HG03159 (cell line): Measurements from ENCODE around the gene NELL2.
"Not testable (repeated sequence)": the region's sequence is repeated elsewhere in the genome, so short reads cannot be mapped to it uniquely, and the experiment has no call there.

Experiments used
- ATAC-seq: cut with Tn5 transposase; IDR thresholded peaks from one replicate; pipeline ENCODE4 v1.9.1; 2021; ENCODE audit warnings: mild to moderate bottlenecking, moderate library complexity; ENCODE audit not compliant: unreplicated experiment

The NELL2 gene

GRCh38 chr12:44875954-44876543 lies at the start of gene NELL2:
Gene NELL2 (minus strand): TSS chr12:44876315. CDS start chr12:44875869, 446 bp downstream.
- ATAC-seq: peak; percentile 68

GRCh38 chr12:44921736-44922135 lies 45.6 kb upstream of the NELL2 start:
- ATAC-seq: no peak

GRCh38 chr12:44917141-44917540 lies 41.0 kb upstream of the NELL2 start:
- no peak for ATAC-seq

GRCh38 chr12:44915958-44916357 lies 39.8 kb upstream of the NELL2 start:
- no peak for ATAC-seq

- ATAC-seq: no peak
Measured at GRCh38 chr12:44904321-44904720, 28.2 kb upstream of the NELL2 start.

- ATAC-seq: not testable (repeated sequence)
Measured at GRCh38 chr12:44898108-44898507, 22.0 kb upstream of the NELL2 start.

GRCh38 chr12:44889926-44890325 lies 13.8 kb upstream of the NELL2 start:
- no peak for ATAC-seq

GRCh38 chr12:44889162-44889561 lies 13.0 kb upstream of the NELL2 start:
- ATAC-seq: no peak

GRCh38 chr12:44885902-44886301 lies 9.8 kb upstream of the NELL2 start:
- ATAC-seq: no peak

GRCh38 chr12:44881197-44881596 lies 5.1 kb upstream of the NELL2 start:
- ATAC-seq: no peak

GRCh38 chr12:44876544-44877410 lies 662 bp upstream of the NELL2 start:
- ATAC-seq: peak; percentile 43

- ATAC-seq: no peak
Measured at GRCh38 chr12:44875417-44875953, 630 bp downstream of the NELL2 start.

- ATAC-seq: no peak
Measured at GRCh38 chr12:44874981-44875416, 1.1 kb downstream of the NELL2 start.

GRCh38 chr12:44873898-44874297 lies 2.2 kb downstream of the NELL2 start:
- ATAC-seq: no peak

- ATAC-seq: no peak
Measured at GRCh38 chr12:44869503-44869902, 6.6 kb downstream of the NELL2 start.

GRCh38 chr12:44863867-44864266 lies 12.2 kb downstream of the NELL2 start:
- ATAC-seq: no peak

- no peak for ATAC-seq
Measured at GRCh38 chr12:44859998-44860689, 16.0 kb downstream of the NELL2 start.

GRCh38 chr12:44858226-44858855 lies 17.8 kb downstream of the NELL2 start:
- no peak for ATAC-seq

GRCh38 chr12:44852483-44852882 lies 23.6 kb downstream of the NELL2 start:
- no peak for ATAC-seq

GRCh38 chr12:44851586-44851985 lies 24.5 kb downstream of the NELL2 start:
- ATAC-seq: no peak

- ATAC-seq: peak; percentile 56
Measured at GRCh38 chr12:44848703-44849085, 27.4 kb downstream of the NELL2 start.
